Measurements from ENCODE around the gene RD3L. TPM values are rescaled to one million over a fixed set of nuclear protein-coding genes. Genes with fewer than 3 reads are reported as not detected.

The RD3L gene
- total RNA-seq, 1 experiment from 2014 or later = not detected

DNA sequence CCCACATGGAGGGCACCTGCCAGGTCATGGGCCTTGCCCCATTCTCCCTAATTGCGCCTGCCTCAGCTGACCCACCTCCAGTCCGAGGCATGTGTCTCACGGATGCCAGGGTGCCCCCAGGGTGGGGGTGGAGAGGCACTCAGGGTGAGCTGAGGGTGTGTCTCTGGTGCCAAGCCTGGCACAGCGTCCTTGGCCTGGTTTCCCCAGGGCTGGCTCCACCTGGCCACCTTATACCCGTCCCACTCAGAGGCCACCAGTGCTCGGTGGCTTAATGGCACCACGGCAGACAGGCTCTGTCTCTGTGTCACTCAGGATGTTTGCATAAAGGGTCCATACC lies 47.6 kb downstream of the RD3L start:
- Histone ChIP-seq H2AK5ac (ENCODE audit: insufficient read length, low read length) (no peak overlapping the region), H3K4ac (ENCODE audit: low read depth, low read length) (no peak overlapping the region), H3K9ac (ENCODE audit: extremely low read depth, insufficient read length, low read length) (no peak overlapping the region), H3K4me1 (ENCODE audit: insufficient read depth, low read length) (no peaks in the 10 kb centered on the region), H3K79me1 (ENCODE audit: insufficient read depth, low read depth, low read length, poor library complexity, severe bottlenecking) (no peaks in the 10 kb centered on the region), H3K27ac (ENCODE audit: insufficient read length, low read depth, low read length) (no peak overlapping the region), H2AFZ (ENCODE audit: low read length) (no peak overlapping the region), H3K27me3 (ENCODE audit: insufficient read depth, low read length) (no peaks in the 10 kb centered on the region), H3K9me3 (ENCODE audit: control insufficient read depth, low read depth, low read length) (no peaks in the 10 kb centered on the region), H4K5ac (ENCODE audit: insufficient read length, low read depth, low read length) (no peak overlapping the region), H4K20me1 (ENCODE audit: control insufficient read depth, insufficient read depth, insufficient read length) (peaks cover 2% of the 10 kb centered on the region), H2BK5ac (ENCODE audit: insufficient read length, low read length) (no peak overlapping the region), H3K23me2 (ENCODE audit: insufficient read length, low read depth, low read length, poor library complexity, severe bottlenecking) (no peaks in the 10 kb centered on the region), H2BK120ac (ENCODE audit: low read depth, low read length, poor library complexity, severe bottlenecking) (no peak overlapping the region), H2BK12ac (ENCODE audit: insufficient read length, low read depth, low read length) (no peak overlapping the region), H3K4me2 (ENCODE audit: insufficient read depth, insufficient read length, low read length) (no peak overlapping the region), H4K91ac (ENCODE audit: insufficient read length, low read depth, low read length) (no peak overlapping the region), H3K23ac (ENCODE audit: insufficient read length, low read depth, low read length) (no peak overlapping the region), H3K18ac (ENCODE audit: insufficient read length, low read depth, low read length) (no peak overlapping the region), H2BK15ac (ENCODE audit: low read depth, low read length) (no peak overlapping the region), H2BK20ac (ENCODE audit: low read depth, low read length, poor library complexity, severe bottlenecking) (no peak overlapping the region), H4K8ac (replicated peaks; ENCODE audit: insufficient read length, low read depth, low read length) (no peak overlapping the region), H3K14ac (ENCODE audit: insufficient read depth, low read length) (no peak overlapping the region), H3K56ac (ENCODE audit: insufficient read length, low read depth, low read length) (no peak overlapping the region), H3T11ph (ENCODE audit: low read length) (no peak overlapping the region), H3K79me2 (ENCODE audit: insufficient read depth, low read length) (no peaks in the 10 kb centered on the region)
- Mint-ChIP-seq H3K4me1 (peaks cover 0 to 7% of the 10 kb centered on the region in 2 experiments; a peak in 2 of 4 replicates), H3K4me3 (no peak overlapping the region), H3K27me3 (ENCODE audit: low read depth) (peaks cover 8% of the 10 kb centered on the region), H3K27ac (no peak overlapping the region), H3K9me3 (peaks cover 5 to 6% of the 10 kb centered on the region in 2 experiments), H3K36me3 (ENCODE audit: insufficient read depth in 1 of 3, low read depth in 3 of 3) (peaks cover 3 to 5% (median 5%) of the 10 kb centered on the region in 3 experiments; a peak in 3 of 7 replicates)
- DNase-seq = no peak
- TF ChIP-seq, protein P1, sequence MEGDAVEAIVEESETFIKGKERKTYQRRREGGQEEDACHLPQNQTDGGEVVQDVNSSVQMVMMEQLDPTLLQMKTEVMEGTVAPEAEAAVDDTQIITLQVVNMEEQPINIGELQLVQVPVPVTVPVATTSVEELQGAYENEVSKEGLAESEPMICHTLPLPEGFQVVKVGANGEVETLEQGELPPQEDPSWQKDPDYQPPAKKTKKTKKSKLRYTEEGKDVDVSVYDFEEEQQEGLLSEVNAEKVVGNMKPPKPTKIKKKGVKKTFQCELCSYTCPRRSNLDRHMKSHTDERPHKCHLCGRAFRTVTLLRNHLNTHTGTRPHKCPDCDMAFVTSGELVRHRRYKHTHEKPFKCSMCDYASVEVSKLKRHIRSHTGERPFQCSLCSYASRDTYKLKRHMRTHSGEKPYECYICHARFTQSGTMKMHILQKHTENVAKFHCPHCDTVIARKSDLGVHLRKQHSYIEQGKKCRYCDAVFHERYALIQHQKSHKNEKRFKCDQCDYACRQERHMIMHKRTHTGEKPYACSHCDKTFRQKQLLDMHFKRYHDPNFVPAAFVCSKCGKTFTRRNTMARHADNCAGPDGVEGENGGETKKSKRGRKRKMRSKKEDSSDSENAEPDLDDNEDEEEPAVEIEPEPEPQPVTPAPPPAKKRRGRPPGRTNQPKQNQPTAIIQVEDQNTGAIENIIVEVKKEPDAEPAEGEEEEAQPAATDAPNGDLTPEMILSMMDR (conservative IDR thresholded peaks at IDR 0.05) = no peak
- no CpG with 5 or more reads among the region's 7 CpGs for WGBS (ENCODE audit: extremely low coverage, insufficient read length, low lambda C conversion rate)

Data from H9 (cell line).